AG08395 (cell line): Measurements from ENCODE around the gene CTRL.

Experiments
- DNase-seq: peaks from one replicate; pipeline ENCODE4 v3.0.0; 2012; ENCODE audit warnings: mixed read lengths, low spot score

Gene CTRL

GRCh38 chr16:67886387-67886786 lies 45.3 kb downstream of the CTRL start:
- DNase-seq, result no peak

DNA sequence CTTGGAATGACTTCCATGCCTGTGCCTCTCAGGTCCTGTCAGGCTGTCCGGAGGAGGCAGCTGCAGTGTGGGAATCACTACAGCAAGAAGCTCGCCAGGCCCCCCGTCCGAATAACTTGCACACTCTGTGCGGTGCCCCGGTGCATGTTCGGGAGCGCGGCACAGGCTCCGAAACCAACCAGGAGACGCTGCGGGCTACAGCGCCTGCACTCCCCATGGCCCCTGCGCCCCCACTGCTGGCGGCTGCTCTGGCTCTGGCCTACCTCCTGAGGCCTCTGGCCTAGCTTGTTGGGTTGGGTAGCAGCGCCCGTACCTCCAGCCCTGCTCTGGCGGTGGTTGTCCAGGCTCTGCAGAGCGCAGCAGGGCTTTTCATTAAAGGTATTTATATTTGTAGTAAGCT lies 45.7 kb downstream of the CTRL start:
- no peak for DNase-seq

GRCh38 chr16:67885545-67885944 lies 46.1 kb downstream of the CTRL start:
- DNase-seq, result no peak

GRCh38 chr16:67884684-67885083 lies 47.0 kb downstream of the CTRL start, which contains the start of gene NRN1L:
Gene NRN1L (plus strand): TSS chr16:67884885. CDS start chr16:67884904, 19 bp downstream.
- DNase-seq, result peak; percentile 99

DNA sequence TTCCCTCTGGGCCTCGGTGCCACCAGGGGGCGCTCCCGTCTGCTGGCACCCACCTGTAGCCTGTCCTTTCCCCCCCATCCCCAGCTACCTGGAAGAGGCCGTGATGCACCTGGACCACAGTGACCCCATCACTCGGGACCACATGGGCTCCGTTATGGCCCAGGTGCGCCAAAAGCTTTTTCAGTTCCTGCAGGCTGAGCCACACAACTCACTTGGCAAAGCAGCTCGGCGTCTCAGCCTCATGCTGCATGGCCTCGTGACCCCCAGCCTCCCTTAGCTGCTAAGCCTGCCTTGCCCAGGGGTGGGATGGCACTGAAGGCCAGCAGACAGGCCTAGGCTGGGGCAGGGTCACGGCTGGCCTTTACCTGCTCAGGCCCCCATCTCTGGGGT lies 47.8 kb downstream of the CTRL start:
- DNase-seq, result peak; percentile 70

DNA sequence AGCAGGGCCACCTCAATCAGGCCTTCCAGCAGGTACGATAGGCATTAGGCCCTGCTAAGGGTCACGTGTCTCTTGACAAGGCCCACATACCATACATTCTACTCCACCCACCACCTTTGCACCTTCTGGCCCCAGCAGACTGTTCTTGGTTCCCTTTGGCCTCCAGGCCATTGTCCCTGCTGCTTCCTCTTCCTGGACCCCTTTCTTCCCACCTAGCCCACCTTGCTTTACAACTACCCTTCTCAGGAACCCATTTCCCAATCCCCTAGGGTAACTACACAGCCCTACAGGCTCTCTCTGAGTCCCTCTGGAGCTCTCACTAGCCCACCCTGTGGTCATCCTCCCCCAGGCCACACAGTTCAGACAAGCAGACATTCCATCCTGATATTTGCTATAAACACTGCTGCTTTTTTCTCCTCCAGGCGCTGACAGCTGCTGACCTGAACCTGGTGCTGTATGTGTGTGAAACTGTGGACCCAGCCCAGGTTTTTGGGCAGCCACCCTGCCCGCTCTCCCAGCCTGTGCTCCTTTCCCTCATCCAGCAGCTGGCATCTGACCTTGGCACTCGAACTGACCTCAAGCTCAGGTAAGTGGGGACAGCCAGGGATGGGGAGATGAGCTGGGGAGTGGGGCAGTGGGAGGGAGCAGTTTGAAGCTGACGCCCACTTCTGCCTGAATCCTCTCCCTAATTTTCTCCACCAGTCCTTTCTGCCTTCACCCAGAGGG lies 48.4 kb downstream of the CTRL start:
- DNase-seq, result no peak

DNA sequence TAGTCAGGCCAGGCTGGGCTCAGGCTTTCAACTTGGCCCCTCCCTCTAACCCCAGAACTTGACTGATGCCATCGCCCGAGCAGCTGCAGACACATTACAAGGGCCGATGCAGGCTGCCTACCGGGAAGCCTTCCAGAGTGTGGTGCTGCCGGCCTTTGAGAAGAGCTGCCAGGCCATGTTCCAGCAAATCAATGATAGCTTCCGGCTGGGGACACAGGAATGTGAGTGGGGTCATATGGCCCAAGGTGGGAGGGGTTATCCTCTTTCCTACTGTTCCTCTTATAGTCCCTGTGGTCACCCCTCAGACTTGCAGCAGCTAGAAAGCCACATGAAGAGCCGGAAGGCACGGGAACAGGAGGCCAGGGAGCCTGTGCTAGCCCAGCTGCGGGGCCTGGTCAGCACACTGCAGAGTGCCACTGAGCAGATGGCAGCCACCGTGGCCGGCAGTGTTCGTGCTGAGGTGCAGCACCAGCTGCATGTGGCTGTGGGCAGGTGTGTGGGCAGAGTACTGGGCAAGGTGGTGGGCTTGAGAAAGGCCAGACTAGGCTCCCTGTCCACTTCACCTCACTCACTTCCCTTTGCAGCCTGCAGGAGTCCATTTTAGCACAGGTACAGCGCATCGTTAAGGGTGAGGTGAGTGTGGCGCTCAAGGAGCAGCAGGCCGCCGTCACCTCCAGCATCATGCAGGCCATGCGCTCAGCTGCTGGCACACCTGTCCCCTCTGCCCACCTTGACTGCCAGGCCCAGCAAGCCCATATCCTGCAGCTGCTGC lies 49.1 kb downstream of the CTRL start:
- no peak for DNase-seq

- no peak for DNase-seq
These were observed 50.0 kb downstream of the CTRL start for GRCh38 chr16:67881621-67882161.

DNA sequence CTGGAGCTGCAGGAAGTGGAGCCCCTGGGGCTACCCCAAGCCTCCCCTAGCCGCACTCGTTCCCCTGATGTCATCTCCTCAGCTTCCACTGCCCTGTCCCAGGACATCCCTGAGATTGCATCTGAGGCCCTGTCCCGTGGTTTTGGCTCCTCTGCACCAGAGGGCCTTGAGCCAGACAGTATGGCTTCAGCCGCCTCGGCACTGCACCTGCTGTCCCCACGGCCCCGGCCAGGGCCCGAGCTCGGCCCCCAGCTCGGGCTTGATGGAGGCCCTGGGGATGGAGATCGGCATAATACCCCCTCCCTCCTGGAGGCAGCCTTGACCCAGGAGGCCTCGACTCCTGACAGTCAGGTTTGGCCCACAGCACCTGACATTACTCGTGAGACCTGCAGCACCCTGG lies 51.1 kb downstream of the CTRL start:
- no peak for DNase-seq

DNA sequence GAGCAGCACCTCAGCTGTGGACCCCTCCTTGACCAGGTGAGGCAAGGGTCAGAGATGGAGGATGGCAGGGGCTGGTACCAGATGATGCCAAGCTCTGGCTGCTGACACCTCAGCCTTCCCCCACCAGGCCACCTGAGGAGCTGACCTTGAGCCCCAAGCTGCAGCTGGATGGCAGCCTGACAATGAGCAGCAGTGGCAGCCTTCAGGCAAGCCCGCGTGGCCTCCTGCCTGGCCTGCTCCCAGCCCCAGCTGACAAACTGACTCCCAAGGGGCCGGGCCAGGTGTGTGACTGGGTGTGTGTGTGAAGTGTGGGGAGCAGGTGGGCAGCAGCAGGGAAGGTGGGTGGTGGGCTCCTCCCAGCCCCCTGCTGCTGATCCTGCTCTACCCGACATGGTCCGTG lies 51.7 kb downstream of the CTRL start:
- no peak for DNase-seq
